HG03460 (cell line): ENCODE results near the gene CASKIN1.

Source experiments
- ATAC-seq: cut with Tn5 transposase; IDR thresholded peaks from one replicate; pipeline ENCODE4 v1.9.1; 2021; ENCODE audit not compliant: unreplicated experiment

Gene CASKIN1

GRCh38 chr16:2178321-2179106 lies 17.9 kb downstream of the CASKIN1 start:
- no peak for ATAC-seq

- ATAC-seq, result no peak
Measured at GRCh38 chr16:2177561-2177960, 18.8 kb downstream of the CASKIN1 start.

- no peak for ATAC-seq
Measured at GRCh38 chr16:2177101-2177500, 19.3 kb downstream of the CASKIN1 start.

GRCh38 chr16:2176047-2176446 lies 20.4 kb downstream of the CASKIN1 start:
- ATAC-seq, result no peak

- ATAC-seq, result no peak
Measured at GRCh38 chr16:2175454-2175853, 21.0 kb downstream of the CASKIN1 start.

- no peak for ATAC-seq
Measured at GRCh38 chr16:2174396-2175131, 21.8 kb downstream of the CASKIN1 start.

GRCh38 chr16:2173916-2174315 lies 22.5 kb downstream of the CASKIN1 start:
- ATAC-seq, result no peak

- no peak for ATAC-seq
Measured at GRCh38 chr16:2173366-2173765, 23.0 kb downstream of the CASKIN1 start.

- no peak for ATAC-seq
Measured at GRCh38 chr16:2172688-2173335, 23.6 kb downstream of the CASKIN1 start.

- ATAC-seq, result no peak
Measured at GRCh38 chr16:2171601-2172178, 24.7 kb downstream of the CASKIN1 start.

- ATAC-seq, result no peak
Measured at GRCh38 chr16:2170587-2171435, 25.6 kb downstream of the CASKIN1 start.

GRCh38 chr16:2170080-2170479 lies 26.3 kb downstream of the CASKIN1 start:
- no peak for ATAC-seq

- ATAC-seq, result no peak
Measured at GRCh38 chr16:2167068-2167638, 29.3 kb downstream of the CASKIN1 start.

GRCh38 chr16:2166263-2167067 lies 29.9 kb downstream of the CASKIN1 start:
- ATAC-seq, result no peak

- ATAC-seq, result no peak
Measured at GRCh38 chr16:2165861-2166260, 30.5 kb downstream of the CASKIN1 start.

- ATAC-seq, result no peak
Measured at GRCh38 chr16:2163211-2163881, 33.1 kb downstream of the CASKIN1 start.

- ATAC-seq, result no peak
Measured at GRCh38 chr16:2162676-2163118, 33.7 kb downstream of the CASKIN1 start.

- no peak for ATAC-seq
Measured at GRCh38 chr16:2161911-2162310, 34.5 kb downstream of the CASKIN1 start.
